D721Med (cell line): Measurements from ENCODE around the gene BNC2.

Source experiments
- DNase-seq: peaks from one replicate; pipeline ENCODE4 v3.0.0; 2011; ENCODE audit warnings: low spot score; ENCODE audit not compliant: insufficient read length
- FAIRE-seq: peaks from 2 replicates; lab custom pipeline; 2011; peaks lifted over from hg19 to GRCh38; lab: Jason Lieb, UNC
- CTCF ChIP-seq: IDR thresholded peaks from 2 replicates; pipeline ENCODE4 v1.5.1; 2012; ENCODE audit warnings: mild to moderate bottlenecking, control low read depth; ENCODE audit not compliant: insufficient read depth; ENCODE audit errors: missing control alignments

Gene BNC2

GRCh38 chr9:16598316-16598715 is 272.2 kb downstream of the BNC2 start:
- TF ChIP-seq CTCF, result no peak
- DNase-seq (no peak), FAIRE-seq (no peak)

GRCh38 chr9:16597136-16597535 is 273.3 kb downstream of the BNC2 start:
- FAIRE-seq (no peak), DNase-seq (no peak)
- no peak for TF ChIP-seq CTCF

GRCh38 chr9:16595227-16595626 is 275.2 kb downstream of the BNC2 start:
- DNase-seq, result no peak
- no peak for TF ChIP-seq CTCF
- no peak for FAIRE-seq

GRCh38 chr9:16594787-16595186 is 275.7 kb downstream of the BNC2 start:
- no peak for TF ChIP-seq CTCF
- FAIRE-seq (no peak), DNase-seq (no peak)

- no peak for TF ChIP-seq CTCF
- FAIRE-seq, result no peak
- DNase-seq, result no peak
Measured at GRCh38 chr9:16593746-16594145, 276.7 kb downstream of the BNC2 start.

- no peak for DNase-seq
- TF ChIP-seq CTCF, result no peak
- FAIRE-seq, result no peak
Measured at GRCh38 chr9:16591092-16591491, 279.4 kb downstream of the BNC2 start.

- FAIRE-seq, result no peak
- no peak for TF ChIP-seq CTCF
Measured at GRCh38 chr9:16585591-16585990, 284.9 kb downstream of the BNC2 start.

More at GRCh38 chr9:16585591-16585990, 284.9 kb downstream of the BNC2 start:
- no peak for DNase-seq
